Loucy (cell line): ENCODE data around the gene CTTNBP2.

Experiments used
- H2AFZ ChIP-seq: fragments of 200-600 bp; sonication (generic); 2 replicates; pipeline ENCODE4 v1.6.0; 2016; ENCODE audit warnings: antibody characterized with exemption, mild to moderate bottlenecking, low read length, moderate library complexity
- H3F3A ChIP-seq: fragments of 200-600 bp; 2 replicates; pipeline ENCODE4 v1.6.0; 2016; ENCODE audit warnings: antibody characterized with exemption, low read depth, mild to moderate bottlenecking
- H3K27me3 ChIP-seq: fragments of 200-600 bp; sonication (generic); 2 replicates; pipeline ENCODE4 v1.6.1; 2014; ENCODE audit warnings: low read length, mild to moderate bottlenecking; ENCODE audit not compliant: insufficient read depth, poor library complexity, severe bottlenecking
- H3K36me3 ChIP-seq: fragments of 200-600 bp; sonication (generic); 2 replicates; pipeline ENCODE4 v1.6.1; 2016; ENCODE audit warnings: low read length; ENCODE audit not compliant: insufficient read depth
- H3K4me1 ChIP-seq: fragments of 200-600 bp; sonication (generic); 2 replicates; pipeline ENCODE4 v1.5.1; 2014; ENCODE audit warnings: low read length, mild to moderate bottlenecking; ENCODE audit not compliant: insufficient read depth, poor library complexity, severe bottlenecking
- H3K4me2 ChIP-seq: fragments of 200-600 bp; sonication (generic); 2 replicates; pipeline ENCODE4 v1.6.0; 2014; ENCODE audit warnings: antibody characterized with exemption, low read length, low read depth, mild to moderate bottlenecking; ENCODE audit not compliant: poor library complexity, severe bottlenecking
- H3K4me3 ChIP-seq: fragments of 200-600 bp; sonication (generic); 2 replicates; pipeline ENCODE4 v1.5.1; 2014; ENCODE audit warnings: low read length, mild to moderate bottlenecking, mixed read lengths; ENCODE audit not compliant: poor library complexity, severe bottlenecking
- H3K79me2 ChIP-seq: fragments of 200-600 bp; sonication (generic); 2 replicates; pipeline ENCODE4 v1.6.1; 2014; ENCODE audit warnings: low read length; ENCODE audit not compliant: insufficient read depth
- H3K9ac ChIP-seq: fragments of 200-600 bp; sonication (generic); 2 replicates; pipeline ENCODE4 v1.6.0; 2014; ENCODE audit warnings: mild to moderate bottlenecking, low read depth, low read length, moderate library complexity; ENCODE audit not compliant: poor library complexity, severe bottlenecking
- H3K9me2 ChIP-seq: fragments of 200-600 bp; sonication (generic); replicated peaks from 2 replicates; pipeline ENCODE4 v1.6.1; 2016; ENCODE audit warnings: low read depth, low read length, mixed read lengths
- H3K9me3 ChIP-seq: fragments of 200-600 bp; sonication (generic); 2 replicates; pipeline ENCODE4 v1.6.1; 2014; ENCODE audit warnings: mild to moderate bottlenecking, antibody characterized with exemption, low read length, low read depth; ENCODE audit not compliant: insufficient read depth
- H4K20me1 ChIP-seq: fragments of 200-600 bp; sonication (generic); 2 replicates; pipeline ENCODE4 v1.6.0; 2014; ENCODE audit warnings: antibody characterized with exemption, low read length, mild to moderate bottlenecking; ENCODE audit not compliant: insufficient read depth, poor library complexity, severe bottlenecking
- EZH2phosphoT487 ChIP-seq: fragments of 200-600 bp; IDR thresholded peaks from 2 replicates; pipeline ENCODE4 v1.6.1; 2018; ENCODE audit warnings: antibody characterized with exemption, mild to moderate bottlenecking, moderate library complexity, borderline replicate concordance
- TF ChIP-seq, protein P1 (sequence below): fragments of 200-600 bp; sonication (generic); conservative IDR thresholded peaks from 2 replicates; pipeline ENCODE4 v1.5.1; 2014; ENCODE audit warnings: mild to moderate bottlenecking, antibody characterized with exemption, low read length

CTTNBP2 gene

DNA sequence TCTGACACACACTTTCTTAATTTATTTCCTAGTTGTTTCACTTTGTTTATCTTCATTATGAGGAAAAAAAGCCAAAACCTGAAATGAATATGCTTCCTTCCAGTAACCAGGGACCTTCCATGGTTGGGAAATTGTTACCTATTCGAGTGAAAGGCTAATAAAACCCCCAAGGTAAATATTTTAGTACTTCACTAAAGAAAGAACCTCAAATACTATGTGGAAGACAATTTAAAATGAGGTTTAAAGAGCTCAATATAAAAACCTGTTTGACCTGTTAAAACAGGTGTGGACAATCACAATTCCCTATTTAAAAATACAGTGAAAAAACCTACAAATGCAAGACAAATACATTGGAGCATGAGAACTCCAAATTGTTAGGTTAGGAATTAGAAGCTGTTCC lies 200.8 kb downstream of the CTTNBP2 start:
- H3K4me2 ChIP-seq, result no peak overlapping the region
- H3K79me2 ChIP-seq, result no peaks in the 10 kb centered on the region
- TF ChIP-seq EZH2phosphoT487, result no peak
- TF ChIP-seq, protein P1, sequence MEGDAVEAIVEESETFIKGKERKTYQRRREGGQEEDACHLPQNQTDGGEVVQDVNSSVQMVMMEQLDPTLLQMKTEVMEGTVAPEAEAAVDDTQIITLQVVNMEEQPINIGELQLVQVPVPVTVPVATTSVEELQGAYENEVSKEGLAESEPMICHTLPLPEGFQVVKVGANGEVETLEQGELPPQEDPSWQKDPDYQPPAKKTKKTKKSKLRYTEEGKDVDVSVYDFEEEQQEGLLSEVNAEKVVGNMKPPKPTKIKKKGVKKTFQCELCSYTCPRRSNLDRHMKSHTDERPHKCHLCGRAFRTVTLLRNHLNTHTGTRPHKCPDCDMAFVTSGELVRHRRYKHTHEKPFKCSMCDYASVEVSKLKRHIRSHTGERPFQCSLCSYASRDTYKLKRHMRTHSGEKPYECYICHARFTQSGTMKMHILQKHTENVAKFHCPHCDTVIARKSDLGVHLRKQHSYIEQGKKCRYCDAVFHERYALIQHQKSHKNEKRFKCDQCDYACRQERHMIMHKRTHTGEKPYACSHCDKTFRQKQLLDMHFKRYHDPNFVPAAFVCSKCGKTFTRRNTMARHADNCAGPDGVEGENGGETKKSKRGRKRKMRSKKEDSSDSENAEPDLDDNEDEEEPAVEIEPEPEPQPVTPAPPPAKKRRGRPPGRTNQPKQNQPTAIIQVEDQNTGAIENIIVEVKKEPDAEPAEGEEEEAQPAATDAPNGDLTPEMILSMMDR, result no peak
- no peaks in the 10 kb centered on the region for H3K9me3 ChIP-seq
- no peaks in the 10 kb centered on the region for H3K27me3 ChIP-seq
- H4K20me1 ChIP-seq, result no peaks in the 10 kb centered on the region
- no peaks in the 10 kb centered on the region for H3K4me1 ChIP-seq
- H2AFZ ChIP-seq, result no peak overlapping the region
- H3K9ac ChIP-seq, result no peak overlapping the region
- H3K9me2 ChIP-seq, result no peaks in the 10 kb centered on the region
- no peaks in the 10 kb centered on the region for H3F3A ChIP-seq
- no peak overlapping the region for H3K4me3 ChIP-seq
- H3K36me3 ChIP-seq, result no peaks in the 10 kb centered on the region

DNA sequence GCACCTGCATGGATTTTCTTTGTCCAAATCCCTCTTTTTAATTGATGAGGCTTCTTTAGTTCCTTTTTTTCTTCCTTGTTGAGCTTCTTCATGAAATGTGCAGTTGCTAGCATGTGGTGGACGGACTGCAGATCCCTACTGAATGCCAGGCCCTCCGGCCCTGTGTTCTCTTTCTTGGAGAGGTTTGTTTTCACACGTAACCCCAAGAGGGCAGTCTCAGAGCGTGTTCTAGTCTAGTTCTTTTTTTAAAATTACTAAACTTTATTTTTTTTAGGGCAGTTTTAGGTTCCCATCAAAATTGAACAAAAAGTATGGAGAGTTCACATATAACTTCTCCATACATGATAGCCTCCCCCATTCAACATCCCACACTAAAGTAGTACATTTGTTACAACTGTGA lies 203.4 kb downstream of the CTTNBP2 start:
- H2AFZ ChIP-seq, result no peak overlapping the region
- H3K9me2 ChIP-seq, result no peaks in the 10 kb centered on the region
- no peaks in the 10 kb centered on the region for H3K79me2 ChIP-seq
- H3K4me3 ChIP-seq, result no peak overlapping the region
- no peaks in the 10 kb centered on the region for H4K20me1 ChIP-seq
- no peaks in the 10 kb centered on the region for H3K27me3 ChIP-seq
- no peaks in the 10 kb centered on the region for H3K9me3 ChIP-seq
- H3K4me1 ChIP-seq, result no peaks in the 10 kb centered on the region
- H3K9ac ChIP-seq, result no peak overlapping the region
- no peaks in the 10 kb centered on the region for H3K36me3 ChIP-seq
- TF ChIP-seq EZH2phosphoT487, result no peak
- TF ChIP-seq, protein P1, result peak; percentile 20
- H3K4me2 ChIP-seq, result no peak overlapping the region
- no peaks in the 10 kb centered on the region for H3F3A ChIP-seq

DNA sequence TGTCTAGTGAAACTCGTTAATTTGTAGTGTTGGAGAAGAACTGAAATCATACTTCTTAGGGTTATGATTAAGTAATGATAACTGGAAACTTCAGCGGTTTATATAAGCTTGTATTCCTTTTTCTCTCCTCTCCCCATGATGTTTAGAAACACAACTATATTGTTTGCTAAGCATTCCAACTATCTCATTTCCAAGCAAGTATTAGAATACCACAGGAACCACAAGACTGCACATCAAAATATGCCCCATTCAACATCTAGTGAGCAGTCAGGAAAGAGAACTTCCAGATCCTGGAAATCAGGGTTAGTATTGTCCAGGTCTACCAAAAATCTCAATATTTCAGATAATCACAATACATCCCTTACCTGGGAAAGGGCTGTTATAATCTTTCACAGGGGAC lies 205.8 kb downstream of the CTTNBP2 start:
- Histone ChIP-seq H3K79me2 (no peaks in the 10 kb centered on the region), H3F3A (no peaks in the 10 kb centered on the region), H3K36me3 (no peaks in the 10 kb centered on the region)

More for the DNA sequence above, 205.8 kb downstream of the CTTNBP2 start:
- Histone ChIP-seq H3K27me3 (no peaks in the 10 kb centered on the region), H3K4me3 (no peak overlapping the region), H2AFZ (no peak overlapping the region), H3K4me2 (no peak overlapping the region), H3K9me2 (no peaks in the 10 kb centered on the region), H3K4me1 (no peaks in the 10 kb centered on the region), H3K9ac (no peak overlapping the region), H3K9me3 (no peaks in the 10 kb centered on the region), H4K20me1 (no peaks in the 10 kb centered on the region)
- TF ChIP-seq EZH2phosphoT487, result no peak
- TF ChIP-seq, protein P1, result no peak
